ENCODE data around the gene TTC32.
A peak's percentile ranks its signal among the peaks of the same experiment; 100 is the strongest.
"Not testable (repeated sequence)": the region's sequence is repeated elsewhere in the genome, so short reads cannot be mapped to it uniquely, and the experiment has no call there.

TTC32 gene

GRCh38 chr2:19901442-19902215 lies at the start of gene TTC32:
Gene TTC32, minus strand, starts transcription at chr2:19901983. Its CDS starts 129 bp downstream, at chr2:19901854.
- DNase-seq (ENCODE audit: low read depth in 2 of 2) = peak; percentile 84 to 86

GRCh38 chr2:19949071-19949470 lies 47.3 kb upstream of the TTC32 start:
- DNase-seq (ENCODE audit: low read depth in 2 of 2) = no peak

GRCh38 chr2:19947184-19947940 lies 45.6 kb upstream of the TTC32 start:
- DNase-seq (ENCODE audit: low read depth in 2 of 2) = no peak

- DNase-seq (ENCODE audit: low read depth in 2 of 2) = no peak
Observed at GRCh38 chr2:19944205-19944845, 42.5 kb upstream of the TTC32 start.

GRCh38 chr2:19943189-19943588 lies 41.4 kb upstream of the TTC32 start:
- no peak for DNase-seq (ENCODE audit: low read depth in 2 of 2)

GRCh38 chr2:19942199-19942598 lies 40.4 kb upstream of the TTC32 start:
- no peak for DNase-seq (ENCODE audit: low read depth in 2 of 2)

- DNase-seq (ENCODE audit: low read depth in 2 of 2) = no peak
Observed at GRCh38 chr2:19937004-19937403, 35.2 kb upstream of the TTC32 start.

GRCh38 chr2:19936203-19936602 lies 34.4 kb upstream of the TTC32 start:
- DNase-seq (ENCODE audit: low read depth in 2 of 2) = no peak

GRCh38 chr2:19933351-19933981 lies 31.7 kb upstream of the TTC32 start:
- no peak for DNase-seq (ENCODE audit: low read depth in 2 of 2)

- DNase-seq (ENCODE audit: low read depth in 2 of 2) = no peak
Observed at GRCh38 chr2:19932928-19933327, 31.1 kb upstream of the TTC32 start.

- no peak for DNase-seq (ENCODE audit: low read depth in 2 of 2)
Observed at GRCh38 chr2:19929226-19929625, 27.4 kb upstream of the TTC32 start.

- DNase-seq (ENCODE audit: low read depth in 2 of 2) = not testable (repeated sequence)
Observed at GRCh38 chr2:19927816-19928215, 26.0 kb upstream of the TTC32 start.

GRCh38 chr2:19924526-19924925 lies 22.7 kb upstream of the TTC32 start:
- DNase-seq (ENCODE audit: low read depth in 2 of 2) = not testable (repeated sequence)

GRCh38 chr2:19922188-19922587 lies 20.4 kb upstream of the TTC32 start:
- DNase-seq (ENCODE audit: low read depth in 2 of 2) = not testable (repeated sequence)

GRCh38 chr2:19916385-19916950 lies 14.7 kb upstream of the TTC32 start:
- no peak for DNase-seq (ENCODE audit: low read depth in 2 of 2)

- no peak for DNase-seq (ENCODE audit: low read depth in 2 of 2)
Observed at GRCh38 chr2:19914266-19914975, 12.6 kb upstream of the TTC32 start.

- no peak for DNase-seq (ENCODE audit: low read depth in 2 of 2)
Observed at GRCh38 chr2:19911808-19912509, 10.2 kb upstream of the TTC32 start.

- DNase-seq (ENCODE audit: low read depth in 2 of 2) = no peak
Observed at GRCh38 chr2:19902216-19902740, 495 bp upstream of the TTC32 start.

- DNase-seq (ENCODE audit: low read depth in 2 of 2) = no peak
Observed at GRCh38 chr2:19900931-19901441, 797 bp downstream of the TTC32 start.
